Suprapubic skin (tissue), 4 donors: ENCODE data around the gene FAM81A. TPM values are rescaled to one million over a fixed set of nuclear protein-coding genes. Genes with fewer than 3 reads are reported as not detected.

Experiments used
- DNase-seq, 2 donors: peaks; one replicate each; pipeline ENCODE4 v3.0.0-alpha.2; 2019; ENCODE audit warnings: low spot score in 2 of 2
- H3K27ac ChIP-seq: fragments of 200-600 bp; sonication (generic); one replicate; pipeline ENCODE4 v1.5.1; 2019
- H3K27me3 ChIP-seq: fragments of 200-600 bp; sonication (generic); one replicate; pipeline ENCODE4 v1.5.1; 2019
- H3K36me3 ChIP-seq: fragments of 200-600 bp; sonication (generic); one replicate; pipeline ENCODE4 v1.5.1; 2019
- H3K4me1 ChIP-seq: fragments of 200-600 bp; sonication (generic); one replicate; pipeline ENCODE4 v1.5.1; 2019
- H3K4me3 ChIP-seq: fragments of 200-600 bp; sonication (generic); one replicate; pipeline ENCODE4 v1.5.1; 2019; ENCODE audit warnings: mild to moderate bottlenecking
- H3K9me3 ChIP-seq: fragments of 200-600 bp; sonication (generic); one replicate; pipeline ENCODE4 v1.5.1; 2019
- CTCF ChIP-seq, 2 donors: fragments of 200-600 bp in 1 of 2; fragments of 450-650 bp in 1 of 2; sonication (generic) in 1 of 2; IDR thresholded peaks; one replicate each; pipeline ENCODE4 v1.5.1; 2016 to 2019; ENCODE audit warnings: antibody characterized with exemption in 2 of 2, mild to moderate bottlenecking in 1 of 2, moderate library complexity in 1 of 2
- EP300 ChIP-seq: sonication (generic); formaldehyde crosslinking; IDR thresholded peaks from one replicate; pipeline ENCODE4 v1.6.1; 2017; ENCODE audit warnings: antibody characterized with exemption
- POLR2A ChIP-seq, 2 donors: fragments of 450-650 bp; IDR thresholded peaks; one replicate each; pipeline ENCODE4 v1.6.1; 2017; ENCODE audit warnings: antibody characterized with exemption in 2 of 2, mild to moderate bottlenecking in 2 of 2, moderate library complexity in 2 of 2
- POLR2AphosphoS5 ChIP-seq, 3 donors: sonication (generic); formaldehyde crosslinking; IDR thresholded peaks; one replicate each; pipeline ENCODE4 v1.6.1; 2017; ENCODE audit warnings: antibody characterized with exemption in 3 of 3
- WGBS: methylation state at CpG from one replicate; pipeline ENCODE4 v1.1.5; 2018; 5-methylcytosine and 5-hydroxymethylcytosine counted together
- total RNA-seq, 4 donors: library from RNA; depleted of rRNA; stranded (reverse); fragments of >200 nt; gene quantifications; one replicate each; pipeline ENCODE4 v1.1.0, GENCODE V29; 2016

Gene FAM81A
- total RNA-seq, 4 donors from 2014 or later, result 0.79 to 7.8 (median 1.8) TPM

- H3K9me3 ChIP-seq, result no peaks in the 10 kb centered on the region
- H3K27ac ChIP-seq, result no peak overlapping the region
- no peak for DNase-seq
- H3K4me1 ChIP-seq, result no peaks in the 10 kb centered on the region
- no peaks in the 10 kb centered on the region for H3K36me3 ChIP-seq
- no peak overlapping the region for H3K4me3 ChIP-seq
- TF ChIP-seq CTCF (IDR thresholded peaks at IDR 0.05) (no peak), EP300 (no peak), POLR2A (IDR thresholded peaks at IDR 0.05) (no peak), POLR2AphosphoS5 (IDR thresholded peaks at IDR 0.05) (no peak)
- WGBS, result 74% methylated on average over 9 of the region's 9 CpGs
- no peaks in the 10 kb centered on the region for H3K27me3 ChIP-seq
These were observed 105.9 kb downstream of the FAM81A start for GRCh38 chr15:59543721-59544547.

- Histone ChIP-seq H3K9me3 (no peaks in the 10 kb centered on the region), H3K36me3 (no peaks in the 10 kb centered on the region), H3K27me3 (no peaks in the 10 kb centered on the region), H3K27ac (no peak overlapping the region), H3K4me1 (no peaks in the 10 kb centered on the region), H3K4me3 (no peak overlapping the region)
- WGBS, result 77% methylated on average over 8 of the region's 8 CpGs
- no peak for TF ChIP-seq EP300
- TF ChIP-seq CTCF (IDR thresholded peaks at IDR 0.05), result no peak
- TF ChIP-seq POLR2AphosphoS5 (IDR thresholded peaks at IDR 0.05), result no peak
- no peak for TF ChIP-seq POLR2A (IDR thresholded peaks at IDR 0.05)
- no peak for DNase-seq
These were observed 107.6 kb downstream of the FAM81A start for GRCh38 chr15:59545573-59545972.

GRCh38 chr15:59548501-59549226 is 110.7 kb downstream of the FAM81A start:
- no peaks in the 10 kb centered on the region for H3K9me3 ChIP-seq
- DNase-seq, result no peak
- no peak overlapping the region for H3K27ac ChIP-seq
- H3K36me3 ChIP-seq, result no peaks in the 10 kb centered on the region
- no peak for TF ChIP-seq POLR2AphosphoS5 (IDR thresholded peaks at IDR 0.05)
- no peaks in the 10 kb centered on the region for H3K4me1 ChIP-seq
- no peaks in the 10 kb centered on the region for H3K27me3 ChIP-seq
- WGBS, result 60% methylated on average over 9 of the region's 9 CpGs
- H3K4me3 ChIP-seq, result no peak overlapping the region

GRCh38 chr15:59549301-59550185 is 111.6 kb downstream of the FAM81A start:
- DNase-seq, result no peak
- Histone ChIP-seq H3K36me3 (no peaks in the 10 kb centered on the region), H3K4me1 (no peaks in the 10 kb centered on the region), H3K27ac (no peak overlapping the region), H3K9me3 (no peaks in the 10 kb centered on the region), H3K4me3 (no peak overlapping the region), H3K27me3 (no peaks in the 10 kb centered on the region)
- TF ChIP-seq EP300 (no peak), POLR2A (IDR thresholded peaks at IDR 0.05) (no peak)
- 66% methylated on average over 9 of the region's 9 CpGs for WGBS

GRCh38 chr15:59550530-59550929 is 112.5 kb downstream of the FAM81A start:
- TF ChIP-seq POLR2AphosphoS5 (IDR thresholded peaks at IDR 0.05), result no peak
- TF ChIP-seq POLR2A (IDR thresholded peaks at IDR 0.05), result no peak
- no peak for TF ChIP-seq EP300
- WGBS, result 37% methylated on average over 1 of the region's 1 CpG
- no peaks in the 10 kb centered on the region for H3K27me3 ChIP-seq
- no peaks in the 10 kb centered on the region for H3K9me3 ChIP-seq
- H3K36me3 ChIP-seq, result no peaks in the 10 kb centered on the region
- H3K4me1 ChIP-seq, result no peaks in the 10 kb centered on the region
- H3K4me3 ChIP-seq, result no peak overlapping the region
- no peak for DNase-seq
- H3K27ac ChIP-seq, result no peak overlapping the region

- DNase-seq, result no peak
- no peaks in the 10 kb centered on the region for H3K36me3 ChIP-seq
- H3K4me3 ChIP-seq, result no peak overlapping the region
- no peaks in the 10 kb centered on the region for H3K9me3 ChIP-seq
- H3K4me1 ChIP-seq, result no peaks in the 10 kb centered on the region
- TF ChIP-seq POLR2A (IDR thresholded peaks at IDR 0.05) (no peak), EP300 (no peak), POLR2AphosphoS5 (IDR thresholded peaks at IDR 0.05) (no peak), CTCF (IDR thresholded peaks at IDR 0.05) (no peak)
- no peak overlapping the region for H3K27ac ChIP-seq
- 43% methylated on average over 3 of the region's 3 CpGs for WGBS
- H3K27me3 ChIP-seq, result no peaks in the 10 kb centered on the region
These were observed 113.0 kb downstream of the FAM81A start for GRCh38 chr15:59550956-59551355.
